Smooth muscle cell (in vitro differentiated cells): ENCODE results near the gene MAN1C1. TPM values are rescaled to one million over a fixed set of nuclear protein-coding genes. Genes with fewer than 3 reads are reported as not detected.

Experiments
- DNase-seq: peaks from one replicate; lab custom pipeline; 2025; ENCODE audit not compliant: unreplicated experiment; lab: John Stamatoyannopoulos, UW
- H2AFZ ChIP-seq: fragments of 200-600 bp; sonication (generic); 2 replicates; pipeline ENCODE4 v1.6.0; 2016; ENCODE audit warnings: antibody characterized with exemption, low read depth, mild to moderate bottlenecking
- H3F3A ChIP-seq: fragments of 200-600 bp; sonication (generic); 2 replicates; pipeline ENCODE4 v1.6.0; 2017; ENCODE audit warnings: antibody characterized with exemption, low read depth
- H3K27ac ChIP-seq: fragments of 200-600 bp; sonication (generic); 2 replicates; pipeline ENCODE4 v1.5.1; 2016; ENCODE audit warnings: low read depth, mild to moderate bottlenecking
- H3K27me3 ChIP-seq: fragments of 200-600 bp; sonication (generic); 2 replicates; pipeline ENCODE4 v1.6.1; 2016; ENCODE audit warnings: low read depth, mild to moderate bottlenecking
- H3K36me3 ChIP-seq: fragments of 200-600 bp; sonication (generic); 2 replicates; pipeline ENCODE4 v1.5.1; 2016; ENCODE audit warnings: low read depth
- H3K4me1 ChIP-seq: fragments of 200-600 bp; sonication (generic); 2 replicates; pipeline ENCODE4 v1.5.1; 2016; ENCODE audit warnings: low read depth
- H3K4me2 ChIP-seq: fragments of 200-600 bp; sonication (generic); 2 replicates; pipeline ENCODE4 v1.6.0; 2016; ENCODE audit warnings: mild to moderate bottlenecking
- H3K4me3 ChIP-seq: fragments of 200-600 bp; sonication (generic); 2 replicates; pipeline ENCODE4 v1.5.1; 2016; ENCODE audit warnings: mild to moderate bottlenecking
- H3K79me2 ChIP-seq: fragments of 200-600 bp; sonication (generic); 2 replicates; pipeline ENCODE4 v1.6.0; 2016; ENCODE audit warnings: low read depth, mild to moderate bottlenecking
- H3K9ac ChIP-seq: fragments of 200-600 bp; sonication (generic); 2 replicates; pipeline ENCODE4 v1.6.0; 2016; ENCODE audit warnings: low read depth
- H3K9me3 ChIP-seq: fragments of 200-600 bp; sonication (generic); replicated peaks from 2 replicates; pipeline ENCODE4 v1.5.1; 2016; ENCODE audit warnings: low read depth
- H4K20me1 ChIP-seq: fragments of 200-600 bp; sonication (generic); 2 replicates; pipeline ENCODE4 v1.6.0; 2016; ENCODE audit warnings: low read depth
- CTCF ChIP-seq: fragments of 200-600 bp; sonication (generic); IDR thresholded peaks from 2 replicates; pipeline ENCODE4 v1.5.1; 2017; ENCODE audit warnings: borderline replicate concordance, mild to moderate bottlenecking, antibody characterized with exemption; ENCODE audit not compliant: insufficient read depth, poor library complexity, severe bottlenecking
- WGBS: methylation state at CpG from one replicate; pipeline ENCODE4 v1.1.7; 2016; ENCODE audit warnings: low lambda C conversion rate; 5-methylcytosine and 5-hydroxymethylcytosine counted together
- polyA plus RNA-seq: library from polyadenylated mRNA; unstranded; fragments of >200 nt; fragmentation: Nextera tagmentation; extraction: Ambion mirVana; gene quantifications from 2 replicates; pipeline ENCODE4 v1.2.1, GENCODE V29; 2016
- total RNA-seq: library from RNA; depleted of rRNA; stranded (reverse); fragments of >200 nt; gene quantifications from 2 replicates; pipeline ENCODE4 v1.2.3, GENCODE V29; 2014

MAN1C1 gene
- total and polyA plus RNA-seq, 2 experiments from 2014 or later = 4.4 to 10.5 TPM

- no peak for TF ChIP-seq CTCF
- Histone ChIP-seq H3K4me2 (peak overlapping the region; percentile 99), H3K9me3 (no peaks in the 10 kb centered on the region), H3K4me1 (peaks cover 14% of the 10 kb centered on the region), H4K20me1 (no peaks in the 10 kb centered on the region), H3K27me3 (peaks cover 34% of the 10 kb centered on the region), H3F3A (peaks cover 11% of the 10 kb centered on the region), H3K36me3 (no peaks in the 10 kb centered on the region), H2AFZ (peak overlapping the region; percentile 79), H3K27ac (no peak overlapping the region), H3K9ac (no peak overlapping the region), H3K4me3 (peak overlapping the region; percentile 80), H3K79me2 (no peaks in the 10 kb centered on the region)
- DNase-seq = no peak
- WGBS = 0% methylated on average over 49 of the region's 94 CpGs
Observed at GRCh38 chr1:25616987-25617624, 515 bp downstream of the MAN1C1 start.

GRCh38 chr1:25617625-25618432 is 1.2 kb downstream of the MAN1C1 start:
- H3K36me3 ChIP-seq = no peaks in the 10 kb centered on the region
- no peak for DNase-seq
- H3K27ac ChIP-seq = no peak overlapping the region
- H3F3A ChIP-seq = peaks cover 11% of the 10 kb centered on the region
- peak overlapping the region; percentile 67 for H2AFZ ChIP-seq
- H3K9me3 ChIP-seq = no peaks in the 10 kb centered on the region
- H3K79me2 ChIP-seq = no peaks in the 10 kb centered on the region
- WGBS = 3% methylated on average over 37 of the region's 66 CpGs
- H3K4me3 ChIP-seq = peak overlapping the region; percentile 49
- peak overlapping the region; percentile 86 for H3K4me2 ChIP-seq
- TF ChIP-seq CTCF = no peak
- peaks cover 14% of the 10 kb centered on the region for H3K4me1 ChIP-seq
- H3K27me3 ChIP-seq = peaks cover 34% of the 10 kb centered on the region
- no peak overlapping the region for H3K9ac ChIP-seq
- H4K20me1 ChIP-seq = no peaks in the 10 kb centered on the region

- Histone ChIP-seq H3K4me1 (peaks cover 14% of the 10 kb centered on the region), H3K27me3 (peaks cover 34% of the 10 kb centered on the region), H4K20me1 (no peaks in the 10 kb centered on the region), H3K9ac (no peak overlapping the region), H3F3A (peaks cover 11% of the 10 kb centered on the region), H3K36me3 (no peaks in the 10 kb centered on the region), H3K27ac (no peak overlapping the region), H3K4me2 (peak overlapping the region; percentile 86), H3K4me3 (peak overlapping the region; percentile 49), H3K9me3 (no peaks in the 10 kb centered on the region), H2AFZ (no peak overlapping the region), H3K79me2 (no peaks in the 10 kb centered on the region)
- TF ChIP-seq CTCF = no peak
- DNase-seq = no peak
- 41% methylated on average over 4 of the region's 4 CpGs for WGBS
Observed at GRCh38 chr1:25618433-25618808, 1.8 kb downstream of the MAN1C1 start.
